Smooth muscle cell (in vitro differentiated cells): ENCODE data around the gene GNAZ. TPM values are rescaled to one million over a fixed set of nuclear protein-coding genes. Genes with fewer than 3 reads are reported as not detected.

Experiments used
- DNase-seq: peaks from one replicate; lab custom pipeline; 2025; ENCODE audit not compliant: unreplicated experiment; lab: John Stamatoyannopoulos, UW
- H2AFZ ChIP-seq: fragments of 200-600 bp; sonication (generic); 2 replicates; pipeline ENCODE4 v1.6.0; 2016; ENCODE audit warnings: antibody characterized with exemption, low read depth, mild to moderate bottlenecking
- H3F3A ChIP-seq: fragments of 200-600 bp; sonication (generic); 2 replicates; pipeline ENCODE4 v1.6.0; 2017; ENCODE audit warnings: antibody characterized with exemption, low read depth
- H3K27ac ChIP-seq: fragments of 200-600 bp; sonication (generic); 2 replicates; pipeline ENCODE4 v1.5.1; 2016; ENCODE audit warnings: low read depth, mild to moderate bottlenecking
- H3K27me3 ChIP-seq: fragments of 200-600 bp; sonication (generic); 2 replicates; pipeline ENCODE4 v1.6.1; 2016; ENCODE audit warnings: low read depth, mild to moderate bottlenecking
- H3K36me3 ChIP-seq: fragments of 200-600 bp; sonication (generic); 2 replicates; pipeline ENCODE4 v1.5.1; 2016; ENCODE audit warnings: low read depth
- H3K4me1 ChIP-seq: fragments of 200-600 bp; sonication (generic); 2 replicates; pipeline ENCODE4 v1.5.1; 2016; ENCODE audit warnings: low read depth
- H3K4me2 ChIP-seq: fragments of 200-600 bp; sonication (generic); 2 replicates; pipeline ENCODE4 v1.6.0; 2016; ENCODE audit warnings: mild to moderate bottlenecking
- H3K4me3 ChIP-seq: fragments of 200-600 bp; sonication (generic); 2 replicates; pipeline ENCODE4 v1.5.1; 2016; ENCODE audit warnings: mild to moderate bottlenecking
- H3K79me2 ChIP-seq: fragments of 200-600 bp; sonication (generic); 2 replicates; pipeline ENCODE4 v1.6.0; 2016; ENCODE audit warnings: low read depth, mild to moderate bottlenecking
- H3K9ac ChIP-seq: fragments of 200-600 bp; sonication (generic); 2 replicates; pipeline ENCODE4 v1.6.0; 2016; ENCODE audit warnings: low read depth
- H3K9me3 ChIP-seq: fragments of 200-600 bp; sonication (generic); replicated peaks from 2 replicates; pipeline ENCODE4 v1.5.1; 2016; ENCODE audit warnings: low read depth
- H4K20me1 ChIP-seq: fragments of 200-600 bp; sonication (generic); 2 replicates; pipeline ENCODE4 v1.6.0; 2016; ENCODE audit warnings: low read depth
- CTCF ChIP-seq: fragments of 200-600 bp; sonication (generic); IDR thresholded peaks from 2 replicates; pipeline ENCODE4 v1.5.1; 2017; ENCODE audit warnings: borderline replicate concordance, mild to moderate bottlenecking, antibody characterized with exemption; ENCODE audit not compliant: insufficient read depth, poor library complexity, severe bottlenecking
- WGBS: methylation state at CpG from one replicate; pipeline ENCODE4 v1.1.7; 2016; ENCODE audit warnings: low lambda C conversion rate; 5-methylcytosine and 5-hydroxymethylcytosine counted together
- polyA plus RNA-seq: library from polyadenylated mRNA; unstranded; fragments of >200 nt; fragmentation: Nextera tagmentation; extraction: Ambion mirVana; gene quantifications from 2 replicates; pipeline ENCODE4 v1.2.1, GENCODE V29; 2016
- total RNA-seq: library from RNA; depleted of rRNA; stranded (reverse); fragments of >200 nt; gene quantifications from 2 replicates; pipeline ENCODE4 v1.2.3, GENCODE V29; 2014

GNAZ gene
- total and polyA plus RNA-seq, 2 experiments from 2014 or later = 0.50 to 1.2 TPM

GRCh38 chr22:23053051-23053707 lies 17.1 kb upstream of the GNAZ start:
- 48% methylated on average over 5 of the region's 5 CpGs for WGBS
- no peak overlapping the region for H3K27ac ChIP-seq
- H3F3A ChIP-seq = no peaks in the 10 kb centered on the region
- no peaks in the 10 kb centered on the region for H3K4me1 ChIP-seq
- no peaks in the 10 kb centered on the region for H3K27me3 ChIP-seq
- TF ChIP-seq CTCF = no peak
- H2AFZ ChIP-seq = no peak overlapping the region
- H4K20me1 ChIP-seq = no peaks in the 10 kb centered on the region
- H3K4me2 ChIP-seq = no peak overlapping the region
- no peaks in the 10 kb centered on the region for H3K9me3 ChIP-seq
- H3K4me3 ChIP-seq = no peak overlapping the region
- H3K36me3 ChIP-seq = no peaks in the 10 kb centered on the region
- no peak overlapping the region for H3K9ac ChIP-seq
- no peak for DNase-seq
- H3K79me2 ChIP-seq = no peaks in the 10 kb centered on the region

- no peaks in the 10 kb centered on the region for H3K36me3 ChIP-seq
- DNase-seq = no peak
- no peaks in the 10 kb centered on the region for H3K4me1 ChIP-seq
- H4K20me1 ChIP-seq = no peaks in the 10 kb centered on the region
- H3K9me3 ChIP-seq = no peaks in the 10 kb centered on the region
- H3K27me3 ChIP-seq = no peaks in the 10 kb centered on the region
- no peak overlapping the region for H3K4me2 ChIP-seq
- H3F3A ChIP-seq = no peaks in the 10 kb centered on the region
- H3K4me3 ChIP-seq = no peak overlapping the region
- H2AFZ ChIP-seq = no peak overlapping the region
- WGBS = 92% methylated on average over 8 of the region's 8 CpGs
- H3K79me2 ChIP-seq = no peaks in the 10 kb centered on the region
- TF ChIP-seq CTCF = no peak
- no peak overlapping the region for H3K9ac ChIP-seq
- no peak overlapping the region for H3K27ac ChIP-seq
Measured at GRCh38 chr22:23053912-23054530, 16.3 kb upstream of the GNAZ start.

- Histone ChIP-seq H3K9ac (no peak overlapping the region), H3K27me3 (no peaks in the 10 kb centered on the region), H3K36me3 (no peaks in the 10 kb centered on the region), H3F3A (no peaks in the 10 kb centered on the region), H3K4me2 (no peak overlapping the region), H3K79me2 (no peaks in the 10 kb centered on the region), H2AFZ (no peak overlapping the region), H3K4me3 (no peak overlapping the region), H3K4me1 (no peaks in the 10 kb centered on the region), H4K20me1 (no peaks in the 10 kb centered on the region), H3K9me3 (no peaks in the 10 kb centered on the region), H3K27ac (no peak overlapping the region)
- DNase-seq = no peak
- TF ChIP-seq CTCF = no peak
- 84% methylated on average over 5 of the region's 5 CpGs for WGBS
Measured at GRCh38 chr22:23054531-23055257, 15.6 kb upstream of the GNAZ start.
